ENCODE data around the gene DNAJB5. TPM values are rescaled to one million over a fixed set of nuclear protein-coding genes. Genes with fewer than 3 reads are reported as not detected.
A peak's percentile ranks its signal among the peaks of the same experiment; 100 is the strongest.
"Not testable (repeated sequence)": the region's sequence is repeated elsewhere in the genome, so short reads cannot be mapped to it uniquely, and the experiment has no call there.

Gene DNAJB5
- 1 to 10 TPM; 2.7 to 2.8 TPM for total RNA-seq
- polyA plus RNA-seq (2013, experiment 1 of 2), result 2.0 TPM
- polyA plus RNA-seq (2013, experiment 2 of 2), result 2.1 TPM
- total RNA-seq, result 1.0 to 21.3 (median 3.1) reads per million in 172 experiments

GRCh38 chr9:34989003-34989945, at the start of gene DNAJB5:
Gene DNAJB5, plus strand, starts transcription at chr9:34989745. Its CDS starts 886 bp downstream, at chr9:34990631.
- H3K4me1 Mint-ChIP-seq (ENCODE audit: low read depth), result peaks cover 51% of the 10 kb centered on the region
- POLR2A ChIA-PET, result interaction anchor here (0.8 to 1.5 kb wide), 4 partner anchors 24 to 91 kb away, joined by 3 to 8 read pairs (median 6); partner anchors contain the start of gene VCP
- peak within 1 kb of the TSS; percentile 78 for H3K4me3 ChIP-seq (ENCODE audit: low read length)
- H3K36me3 ChIP-seq (ENCODE audit: insufficient read depth, low read length), result no peaks in the 10 kb centered on the region
- no peak for TF ChIP-seq CTCF (IDR thresholded peaks at IDR 0.05)
- H3K9me3 Mint-ChIP-seq, result no peaks in the 10 kb centered on the region
- peaks cover 51% of the 10 kb centered on the region for H3K4me1 ChIP-seq (ENCODE audit: insufficient read depth, low read length)
- no peaks in the 10 kb centered on the region for H3K27me3 Mint-ChIP-seq
- DNase-seq (peak; percentile 93 to 99 (median 95)), ATAC-seq (ENCODE audit: poor library complexity) (peak; percentile 90)
- no peaks in the 10 kb centered on the region for H3K9me3 ChIP-seq (ENCODE audit: control insufficient read depth in 1 of 2, insufficient read depth in 1 of 2, low read length in 2 of 2)
- intact Hi-C loops (cut with DNase I, micrococcal nuclease), result loop anchor here (1.0 to 10.0 kb wide), 9 partner anchors 83 to 746 kb away; partner anchors contain the start of genes PIGO (in 2 of the 2), VCP (in 2 of the 2), CREB3 (in 1 of the 2) and ENHO (in 1 of the 2)
- H3K36me3 Mint-ChIP-seq (ENCODE audit: low read depth), result no peaks in the 10 kb centered on the region
- H3K27ac ChIP-seq (ENCODE audit: low read depth in 1 of 2, low read length in 2 of 2), result peak within 1 kb of the TSS; percentile 62 to 63
- H3K27ac Mint-ChIP-seq, result peak within 1 kb of the TSS; percentile 84
- CTCF ChIA-PET, result interaction anchor here (0.6 to 1.3 kb wide), 4 partner anchors 62 to 627 kb away, joined by 3 to 5 read pairs (median 4); partner anchors contain the start of gene PIGO
- peak within 1 kb of the TSS; percentile 94 for H3K4me3 Mint-ChIP-seq
- no peaks in the 10 kb centered on the region for H3K27me3 ChIP-seq (ENCODE audit: control insufficient read depth in 1 of 2, insufficient read depth in 2 of 2, low read length in 2 of 2)

- H3K9me3 ChIP-seq (ENCODE audit: control insufficient read depth in 1 of 2, insufficient read depth in 1 of 2, low read length in 2 of 2); H3K27me3 Mint-ChIP-seq; DNase-seq; CTCF ChIA-PET; H3K36me3 ChIP-seq (ENCODE audit: insufficient read depth, low read length); H3K4me3 ChIP-seq (ENCODE audit: low read length); ATAC-seq (ENCODE audit: poor library complexity); H3K4me1 Mint-ChIP-seq (ENCODE audit: low read depth); H3K9me3 Mint-ChIP-seq; POLR2A ChIA-PET; H3K27ac Mint-ChIP-seq; H3K27ac ChIP-seq (ENCODE audit: low read depth in 1 of 2, low read length in 2 of 2); H3K36me3 Mint-ChIP-seq (ENCODE audit: low read depth); intact Hi-C loops (cut with DNase I, micrococcal nuclease); H3K4me1 ChIP-seq (ENCODE audit: insufficient read depth, low read length); H3K4me3 Mint-ChIP-seq: not testable (repeated sequence)
- peaks cover 0 to 14% of the 10 kb centered on the region in 2 experiments for H3K27me3 ChIP-seq (ENCODE audit: control insufficient read depth in 1 of 2, insufficient read depth in 2 of 2, low read length in 2 of 2)
These were observed 49.6 kb upstream of the DNAJB5 start for GRCh38 chr9:34939989-34940388.

GRCh38 chr9:34948451-34948850, 41.1 kb upstream of the DNAJB5 start:
- Histone ChIP-seq H3K27ac (ENCODE audit: low read depth in 1 of 2, low read length in 2 of 2) (no peak overlapping the region), H3K36me3 (ENCODE audit: insufficient read depth, low read length) (no peaks in the 10 kb centered on the region), H3K4me3 (ENCODE audit: low read length) (no peak overlapping the region), H3K9me3 (ENCODE audit: control insufficient read depth in 1 of 2, insufficient read depth in 1 of 2, low read length in 2 of 2) (no peaks in the 10 kb centered on the region), H3K4me1 (ENCODE audit: insufficient read depth, low read length) (no peaks in the 10 kb centered on the region), H3K27me3 (ENCODE audit: control insufficient read depth in 1 of 2, insufficient read depth in 2 of 2, low read length in 2 of 2) (peaks cover 7 to 13% of the 10 kb centered on the region in 2 experiments)
- no peak for DNase-seq
- POLR2A ChIA-PET, result no interaction called here
- CTCF ChIA-PET, result no interaction called here
- no peaks in the 10 kb centered on the region for H3K9me3 Mint-ChIP-seq
- no peak overlapping the region for H3K4me3 Mint-ChIP-seq
- H3K4me1 Mint-ChIP-seq (ENCODE audit: low read depth), result no peaks in the 10 kb centered on the region
- H3K27ac Mint-ChIP-seq, result no peak overlapping the region
- H3K27me3 Mint-ChIP-seq, result peaks cover 44% of the 10 kb centered on the region
- no peak for TF ChIP-seq CTCF (IDR thresholded peaks at IDR 0.05)
- intact Hi-C loops (cut with DNase I, micrococcal nuclease), result no loop called here
- no peak for ATAC-seq (ENCODE audit: poor library complexity)
- H3K36me3 Mint-ChIP-seq (ENCODE audit: low read depth), result no peaks in the 10 kb centered on the region

Measured in CD4-positive, alpha-beta T cell (primary cell).